ENCODE measurements around the gene FBXW5. TPM values are rescaled to one million over a fixed set of nuclear protein-coding genes. Genes with fewer than 3 reads are reported as not detected.

The FBXW5 gene
- total RNA-seq, 1 donor from 2014 or later, result 157 TPM

DNA sequence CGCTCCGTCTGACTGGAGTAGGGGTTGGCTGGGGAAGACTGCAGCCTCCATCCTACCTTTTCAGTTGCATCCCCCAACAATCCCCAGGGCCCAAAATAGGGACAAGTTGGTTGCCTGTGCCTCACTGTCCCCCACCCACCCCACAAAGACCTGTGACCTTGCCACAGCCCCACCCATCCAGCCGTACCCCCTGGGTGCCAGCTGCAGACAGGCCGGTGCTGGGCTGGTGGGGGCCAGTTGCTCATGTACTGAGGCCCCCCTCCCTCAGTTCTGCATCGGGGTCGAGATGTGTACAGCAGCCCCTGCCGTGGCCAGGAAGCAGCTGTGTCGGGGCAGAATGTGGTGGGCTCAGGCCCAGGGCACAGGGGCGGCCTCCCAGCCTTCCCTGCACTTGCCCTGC lies 38.6 kb upstream of the FBXW5 start:
- no peak overlapping the region for H3K4me3 ChIP-seq
- H3K27me3 ChIP-seq (ENCODE audit: low read depth), result peaks cover 15% of the 10 kb centered on the region
- DNase-seq, result no peak
- no peaks in the 10 kb centered on the region for H3K9me3 ChIP-seq (replicated peaks)
- H3K36me3 ChIP-seq, result peaks cover 5% of the 10 kb centered on the region
- intact Hi-C loops (cut with micrococcal nuclease), result no loop called here
- H3K27ac ChIP-seq (replicated peaks), result peak overlapping the region; percentile 91
- TF ChIP-seq, protein P1, sequence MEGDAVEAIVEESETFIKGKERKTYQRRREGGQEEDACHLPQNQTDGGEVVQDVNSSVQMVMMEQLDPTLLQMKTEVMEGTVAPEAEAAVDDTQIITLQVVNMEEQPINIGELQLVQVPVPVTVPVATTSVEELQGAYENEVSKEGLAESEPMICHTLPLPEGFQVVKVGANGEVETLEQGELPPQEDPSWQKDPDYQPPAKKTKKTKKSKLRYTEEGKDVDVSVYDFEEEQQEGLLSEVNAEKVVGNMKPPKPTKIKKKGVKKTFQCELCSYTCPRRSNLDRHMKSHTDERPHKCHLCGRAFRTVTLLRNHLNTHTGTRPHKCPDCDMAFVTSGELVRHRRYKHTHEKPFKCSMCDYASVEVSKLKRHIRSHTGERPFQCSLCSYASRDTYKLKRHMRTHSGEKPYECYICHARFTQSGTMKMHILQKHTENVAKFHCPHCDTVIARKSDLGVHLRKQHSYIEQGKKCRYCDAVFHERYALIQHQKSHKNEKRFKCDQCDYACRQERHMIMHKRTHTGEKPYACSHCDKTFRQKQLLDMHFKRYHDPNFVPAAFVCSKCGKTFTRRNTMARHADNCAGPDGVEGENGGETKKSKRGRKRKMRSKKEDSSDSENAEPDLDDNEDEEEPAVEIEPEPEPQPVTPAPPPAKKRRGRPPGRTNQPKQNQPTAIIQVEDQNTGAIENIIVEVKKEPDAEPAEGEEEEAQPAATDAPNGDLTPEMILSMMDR (IDR thresholded peaks at IDR 0.05; ENCODE audit: borderline replicate concordance), result no peak
- H3K4me1 ChIP-seq, result peaks cover 72% of the 10 kb centered on the region

DNA sequence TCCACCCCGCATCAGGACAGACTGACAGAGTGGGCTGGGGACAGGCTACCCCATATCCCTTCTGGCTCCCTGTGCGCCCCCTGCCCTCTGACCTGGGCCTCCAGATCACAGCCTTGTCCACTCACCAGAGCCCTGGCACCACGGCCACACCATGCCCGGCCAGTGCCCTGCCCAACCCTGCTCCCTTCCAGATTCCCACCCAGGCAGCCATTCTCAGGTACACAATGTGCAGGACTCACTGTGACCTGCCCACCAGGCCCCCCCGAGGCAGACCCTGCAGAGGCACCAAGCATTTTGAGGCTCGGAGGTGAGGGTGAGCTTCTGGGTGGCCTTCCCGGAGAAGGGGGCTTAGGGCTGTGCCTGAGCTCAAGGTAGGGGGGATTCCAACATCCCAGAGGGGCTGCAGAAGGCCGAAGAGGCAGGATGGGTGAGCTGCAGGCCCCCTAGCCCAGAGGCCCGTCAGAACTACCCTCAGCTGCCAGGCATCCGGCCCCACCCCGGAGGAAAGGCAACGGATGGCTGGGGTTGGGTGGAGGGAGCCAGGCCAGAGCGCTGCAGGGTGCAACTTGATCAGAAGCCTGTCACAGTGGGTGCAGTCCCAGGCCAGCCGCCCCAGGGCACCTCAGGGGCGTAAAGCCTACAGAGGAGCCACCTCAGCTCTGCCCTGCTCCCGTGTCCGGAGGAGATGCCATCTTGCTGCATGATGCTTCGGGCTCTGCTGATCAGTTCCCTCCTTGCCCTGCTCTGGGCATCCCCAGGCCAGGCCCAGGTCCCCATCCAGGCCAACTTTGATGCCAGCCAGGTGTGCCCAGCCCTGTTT lies 37.9 kb upstream of the FBXW5 start, which contains the start of gene LCNL1:
LCNL1 (plus strand) TSS at position 762 of the 820 bp plus-strand sequence. CDS start 594 bp downstream, outside the sequence.
- Histone ChIP-seq H3K4me1 (peaks cover 80% of the 10 kb centered on the region), H3K27me3 (ENCODE audit: low read depth) (peaks cover 15% of the 10 kb centered on the region), H3K27ac (replicated peaks) (peak within 1 kb of the TSS; percentile 91), H3K36me3 (peaks cover 5% of the 10 kb centered on the region), H3K9me3 (replicated peaks) (no peaks in the 10 kb centered on the region), H3K4me3 (no peak within 1 kb of the TSS)
- intact Hi-C loops (cut with micrococcal nuclease), result no loop called here
- peak; percentile 56 for DNase-seq
- TF ChIP-seq, protein P1 (IDR thresholded peaks at IDR 0.05; ENCODE audit: borderline replicate concordance), result no peak

DNA sequence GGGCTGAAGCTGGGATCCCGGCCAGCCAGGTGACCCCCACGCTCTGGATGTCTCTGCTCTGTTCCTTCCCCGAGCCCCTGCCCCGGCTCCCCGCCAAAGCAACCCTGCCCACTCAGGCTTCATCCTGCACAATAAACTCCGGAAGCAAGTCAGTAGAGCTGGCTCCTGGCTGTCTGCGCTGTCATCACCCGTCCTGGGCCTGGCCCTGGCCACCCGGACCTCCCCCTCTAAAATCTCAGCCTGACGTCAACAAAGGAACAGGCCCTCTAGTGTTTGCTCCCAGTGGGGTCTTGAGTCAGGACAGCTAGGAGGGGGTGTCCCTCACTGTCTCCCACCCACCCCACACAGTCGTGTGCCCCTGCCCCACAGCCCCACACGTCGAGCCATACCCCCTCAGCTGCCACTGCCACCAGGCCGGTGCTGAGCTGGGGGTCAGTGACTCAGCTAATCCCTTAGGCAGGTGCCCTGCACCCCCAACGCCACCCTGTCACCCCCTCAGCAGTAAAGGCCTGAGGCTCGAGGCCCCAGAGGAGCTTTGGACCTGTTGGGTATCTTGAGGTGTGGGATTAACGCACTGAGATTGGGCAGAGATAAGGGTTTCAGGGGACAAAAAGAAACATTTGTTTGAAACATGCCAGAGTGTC lies 37.2 kb upstream of the FBXW5 start:
- Histone ChIP-seq H3K4me3 (no peak overlapping the region), H3K27ac (replicated peaks) (peak overlapping the region; percentile 91), H3K36me3 (peaks cover 5% of the 10 kb centered on the region), H3K4me1 (peaks cover 87% of the 10 kb centered on the region), H3K27me3 (ENCODE audit: low read depth) (peaks cover 15% of the 10 kb centered on the region), H3K9me3 (replicated peaks) (no peaks in the 10 kb centered on the region)
- TF ChIP-seq, protein P1 (IDR thresholded peaks at IDR 0.05; ENCODE audit: borderline replicate concordance), result peak; percentile 42
- peak; percentile 69 for DNase-seq
- intact Hi-C loops (cut with micrococcal nuclease), result no loop called here

DNA sequence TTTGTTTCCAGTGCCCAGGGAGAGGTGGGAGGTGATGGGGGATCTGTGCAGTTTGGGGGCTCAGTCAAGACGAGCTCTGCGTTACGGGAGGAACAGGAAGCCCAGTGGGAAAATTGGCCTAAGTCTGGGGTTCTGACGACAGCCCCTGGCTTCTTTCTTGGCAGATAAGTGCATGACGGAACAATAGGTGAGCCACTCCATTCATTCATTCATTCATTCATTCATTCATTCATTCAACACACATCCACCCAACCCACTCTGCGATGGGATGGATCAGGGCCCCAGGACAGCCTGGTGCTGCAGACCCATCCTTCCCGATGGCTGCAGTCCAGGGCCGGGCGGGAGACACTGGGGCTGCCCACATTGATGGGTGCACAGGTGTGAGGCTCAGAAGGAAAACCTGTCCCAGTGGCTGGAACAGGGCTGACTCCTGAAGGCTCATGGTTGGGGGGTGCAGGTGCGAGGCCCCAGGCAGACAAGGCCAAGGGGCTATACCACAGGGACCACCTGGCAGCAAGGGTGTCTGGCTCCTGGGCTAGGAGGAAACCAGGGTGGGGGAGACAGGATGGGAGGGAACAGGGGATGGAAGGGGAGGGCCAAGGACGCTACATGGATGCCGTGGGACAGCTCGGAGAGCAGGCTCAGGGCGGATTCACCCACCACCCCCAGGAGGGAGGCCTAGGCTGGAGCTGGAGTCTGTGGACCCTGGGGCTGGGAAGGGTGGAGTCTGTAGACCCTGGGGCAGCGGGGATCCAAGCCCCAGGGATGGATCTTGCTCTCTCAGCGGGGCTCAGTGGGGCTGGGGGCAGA lies 36.3 kb upstream of the FBXW5 start:
- Histone ChIP-seq H3K4me3 (no peak overlapping the region), H3K4me1 (peaks cover 92% of the 10 kb centered on the region), H3K27me3 (ENCODE audit: low read depth) (peaks cover 13% of the 10 kb centered on the region), H3K9me3 (replicated peaks) (no peaks in the 10 kb centered on the region), H3K36me3 (peaks cover 5% of the 10 kb centered on the region), H3K27ac (replicated peaks) (peak overlapping the region; percentile 91)
- no peak for DNase-seq
- intact Hi-C loops (cut with micrococcal nuclease), result no loop called here
- TF ChIP-seq, protein P1 (IDR thresholded peaks at IDR 0.05; ENCODE audit: borderline replicate concordance), result no peak
